Activated naive CD8-positive, alpha-beta T cell treated with anti-CD3 and anti-CD28 coated beads for 36 hours (primary cell): ENCODE data around the gene KIAA1755. TPM values are rescaled to one million over a fixed set of nuclear protein-coding genes. Genes with fewer than 3 reads are reported as not detected.
A peak's percentile ranks its signal among the peaks of the same experiment; 100 is the strongest.

Experiments
- DNase-seq: peaks from one replicate; pipeline ENCODE4 v3.0.0; 2021
- H3K27ac Mint-ChIP-seq: one replicate; pipeline ENCODE4 v1.8.0; 2022; ENCODE audit warnings: mild to moderate bottlenecking, moderate library complexity, mixed read lengths
- H3K27me3 Mint-ChIP-seq: one replicate; pipeline ENCODE4 v1.8.0; 2022; ENCODE audit warnings: mild to moderate bottlenecking, mixed read lengths
- H3K36me3 Mint-ChIP-seq: one replicate; pipeline ENCODE4 v1.8.0; 2021; ENCODE audit warnings: mild to moderate bottlenecking, mixed read lengths
- H3K4me1 Mint-ChIP-seq: one replicate; pipeline ENCODE4 v1.8.0; 2021; ENCODE audit warnings: mixed read lengths
- H3K4me3 Mint-ChIP-seq: one replicate; pipeline ENCODE4 v1.8.0; 2022; ENCODE audit warnings: mild to moderate bottlenecking, moderate library complexity, mixed read lengths
- H3K9me3 Mint-ChIP-seq: one replicate; pipeline ENCODE4 v1.8.0; 2022; ENCODE audit warnings: mixed read lengths
- total RNA-seq, 2 experiments: library from RNA; stranded (reverse); gene quantifications; one replicate each; pipeline ENCODE4 v1.2.3, GENCODE V29; 2021

KIAA1755 gene, protein sequence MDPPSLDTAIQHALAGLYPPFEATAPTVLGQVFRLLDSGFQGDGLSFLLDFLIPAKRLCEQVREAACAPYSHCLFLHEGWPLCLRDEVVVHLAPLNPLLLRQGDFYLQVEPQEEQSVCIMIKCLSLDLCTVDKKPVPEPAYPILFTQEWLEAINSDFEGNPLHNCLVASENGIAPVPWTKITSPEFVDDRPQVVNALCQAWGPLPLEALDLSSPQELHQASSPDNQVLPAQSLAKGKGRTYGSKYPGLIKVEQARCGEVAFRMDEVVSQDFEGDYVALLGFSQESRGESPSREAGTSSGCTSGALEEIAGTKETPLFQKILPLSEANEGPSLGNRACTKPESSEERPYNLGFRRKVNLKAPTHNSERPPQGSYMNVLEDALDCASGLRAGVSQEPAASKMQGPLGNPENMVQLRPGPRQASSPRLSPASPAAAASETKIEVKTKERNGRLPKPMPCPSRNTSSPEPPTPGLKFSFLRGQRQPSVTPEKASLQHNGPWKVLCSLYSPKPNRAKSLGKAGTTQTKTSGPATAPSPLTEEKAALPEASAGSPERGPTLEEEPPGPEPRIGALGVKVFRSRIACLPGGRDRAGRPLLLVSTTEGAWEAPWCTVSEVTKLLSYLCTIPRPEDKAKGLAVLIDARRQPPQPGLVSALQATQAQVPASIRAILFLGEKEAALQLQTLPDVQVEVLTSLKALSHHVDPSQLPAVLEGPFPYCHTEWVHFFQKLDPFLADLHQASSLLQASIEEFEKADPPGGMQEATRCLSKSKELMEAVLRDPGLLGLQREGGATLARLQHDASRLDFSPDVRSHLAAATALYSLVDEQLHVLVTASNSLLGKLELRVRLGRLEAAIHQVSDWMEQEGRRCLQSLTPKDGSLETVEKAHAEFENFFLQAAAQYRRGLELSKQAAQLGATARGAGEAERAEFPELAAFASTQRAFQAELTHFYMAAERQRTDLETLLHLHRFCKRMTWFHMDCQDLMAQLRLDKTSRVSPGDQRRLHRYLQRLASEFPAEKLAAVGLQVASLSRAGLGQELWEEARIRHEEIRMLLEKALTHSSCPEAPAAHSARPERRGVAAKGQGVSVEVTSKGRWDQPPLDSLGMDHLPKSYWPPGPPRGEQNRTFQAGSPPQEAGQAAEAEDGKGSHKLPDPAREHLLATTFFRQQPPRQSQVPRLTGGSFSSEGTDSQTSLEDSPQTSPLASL
- total RNA-seq = not detected

DNA sequence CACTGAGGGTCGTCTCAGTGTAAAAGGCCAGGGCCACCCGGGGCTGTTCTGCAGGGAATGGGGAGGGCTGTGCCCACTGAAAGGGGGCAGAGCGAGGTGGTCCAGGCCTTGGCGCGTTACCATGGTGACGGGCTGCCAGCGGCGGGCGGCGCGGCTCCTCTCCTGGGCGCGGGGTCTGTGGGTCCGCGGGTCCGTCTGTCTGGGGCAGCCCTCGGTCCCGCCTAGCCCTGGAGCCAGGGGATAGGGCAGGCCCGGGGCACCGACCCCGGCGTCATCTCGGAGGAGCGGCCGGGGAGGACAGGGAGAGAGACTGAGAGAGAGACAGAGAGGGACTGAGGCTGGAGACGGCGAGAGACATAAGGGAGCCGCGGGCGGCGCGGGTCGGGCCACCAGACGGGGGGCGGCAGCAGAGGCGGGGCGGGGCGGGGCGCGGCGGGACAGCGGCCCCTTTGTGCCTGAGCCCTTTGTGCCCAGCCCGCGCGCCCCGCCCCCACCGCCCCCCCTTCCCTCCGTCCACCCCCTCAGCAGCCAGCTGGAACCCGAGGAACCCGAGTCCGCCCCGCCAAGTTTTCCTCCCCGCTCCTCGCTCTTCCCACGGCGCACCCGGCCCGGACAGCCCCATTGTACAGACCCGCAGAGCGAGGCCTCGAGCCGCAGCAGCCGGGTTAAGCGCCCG lies at the start of gene KIAA1755:
Gene KIAA1755 (minus strand): TSS at position 358 of the 676 bp plus-strand sequence. CDS start 235 bp downstream, at position 123.
- Mint-ChIP-seq H3K36me3 (no peaks in the 10 kb centered on the region), H3K9me3 (no peaks in the 10 kb centered on the region), H3K27me3 (peaks cover 43% of the 10 kb centered on the region), H3K27ac (no peak within 1 kb of the TSS), H3K4me1 (no peaks in the 10 kb centered on the region), H3K4me3 (no peak within 1 kb of the TSS)
- no peak for DNase-seq

DNA sequence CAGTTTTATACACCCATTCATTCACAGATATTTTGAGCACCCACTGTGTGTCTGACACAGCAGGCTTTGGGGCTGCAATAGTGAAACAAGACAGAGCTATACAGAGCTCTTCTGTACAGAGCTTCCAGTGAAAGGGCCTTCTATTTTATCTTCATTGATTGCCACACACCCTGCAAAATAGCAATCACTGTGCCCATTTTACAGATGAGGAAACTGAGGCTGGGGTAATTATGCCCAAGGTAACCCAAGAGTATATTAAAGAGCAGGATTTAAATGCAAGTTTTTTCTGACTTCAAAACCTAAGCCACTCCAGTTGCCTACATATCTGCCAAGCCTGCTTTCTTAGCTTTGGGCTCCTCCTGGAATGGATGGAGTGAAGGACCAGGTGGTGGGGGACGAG lies 47.9 kb upstream of the KIAA1755 start:
- Mint-ChIP-seq H3K4me3 (no peak overlapping the region), H3K27me3 (peaks cover 52% of the 10 kb centered on the region), H3K9me3 (no peaks in the 10 kb centered on the region), H3K4me1 (peaks cover 19% of the 10 kb centered on the region), H3K36me3 (no peaks in the 10 kb centered on the region), H3K27ac (no peak overlapping the region)
- DNase-seq = no peak

DNA sequence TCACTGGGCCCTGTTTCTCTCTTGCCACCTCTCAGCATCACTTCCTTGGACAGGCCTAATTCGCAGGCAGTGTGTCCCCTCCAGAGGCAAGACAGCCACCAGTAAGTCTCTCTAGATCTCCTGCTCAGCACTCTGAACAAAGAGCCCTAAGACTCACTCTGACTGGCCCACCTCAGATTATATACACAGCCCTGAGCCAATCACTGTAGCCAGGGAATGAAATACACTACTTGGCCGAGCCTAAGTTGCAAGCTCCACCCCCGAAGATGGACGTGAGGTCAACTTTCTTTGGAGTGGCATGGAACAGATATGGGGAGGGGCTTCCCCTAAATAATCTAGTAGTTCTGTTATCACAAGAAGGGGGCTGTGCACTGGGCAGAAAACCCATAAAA lies 47.5 kb upstream of the KIAA1755 start:
- Mint-ChIP-seq H3K9me3 (no peaks in the 10 kb centered on the region), H3K4me3 (no peak overlapping the region), H3K36me3 (no peaks in the 10 kb centered on the region), H3K4me1 (peaks cover 22% of the 10 kb centered on the region), H3K27me3 (peaks cover 56% of the 10 kb centered on the region), H3K27ac (no peak overlapping the region)
- no peak for DNase-seq

DNA sequence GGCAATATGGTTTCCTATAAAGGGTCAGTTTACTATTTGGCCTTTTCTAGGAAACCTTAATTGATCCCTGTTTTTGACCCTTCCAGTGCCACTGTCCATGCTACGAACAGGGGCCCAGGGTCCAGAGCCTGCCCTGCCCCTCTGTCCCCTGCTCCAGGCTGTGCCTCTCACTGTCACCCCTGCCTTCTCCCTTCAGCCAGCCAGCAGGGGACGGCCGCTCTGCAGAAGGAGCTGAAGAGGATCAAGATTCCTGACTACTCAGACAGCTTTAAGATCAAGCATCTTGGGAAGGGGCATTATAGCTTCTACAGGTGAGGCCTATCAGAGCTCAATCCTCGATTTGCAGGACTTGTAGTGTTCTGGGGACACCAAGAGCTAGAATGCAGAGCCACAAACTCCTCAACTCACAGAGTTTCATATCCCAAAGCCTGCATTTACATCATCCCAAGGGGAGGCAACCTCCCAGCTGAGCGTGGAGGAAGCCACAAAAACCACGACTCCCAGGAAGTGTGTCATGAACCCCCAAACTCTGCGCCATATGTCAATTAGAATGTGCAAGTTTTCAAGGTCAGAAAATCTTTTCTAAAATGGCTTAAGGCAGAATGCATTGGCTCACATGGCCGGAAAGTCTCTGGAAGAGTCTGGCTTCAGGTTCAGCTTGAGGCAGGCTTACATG lies 47.0 kb upstream of the KIAA1755 start:
- no peak for DNase-seq
- Mint-ChIP-seq H3K27me3 (peaks cover 62% of the 10 kb centered on the region), H3K27ac (no peak overlapping the region), H3K4me3 (no peak overlapping the region), H3K4me1 (peaks cover 25% of the 10 kb centered on the region), H3K36me3 (no peaks in the 10 kb centered on the region), H3K9me3 (no peaks in the 10 kb centered on the region)

DNA sequence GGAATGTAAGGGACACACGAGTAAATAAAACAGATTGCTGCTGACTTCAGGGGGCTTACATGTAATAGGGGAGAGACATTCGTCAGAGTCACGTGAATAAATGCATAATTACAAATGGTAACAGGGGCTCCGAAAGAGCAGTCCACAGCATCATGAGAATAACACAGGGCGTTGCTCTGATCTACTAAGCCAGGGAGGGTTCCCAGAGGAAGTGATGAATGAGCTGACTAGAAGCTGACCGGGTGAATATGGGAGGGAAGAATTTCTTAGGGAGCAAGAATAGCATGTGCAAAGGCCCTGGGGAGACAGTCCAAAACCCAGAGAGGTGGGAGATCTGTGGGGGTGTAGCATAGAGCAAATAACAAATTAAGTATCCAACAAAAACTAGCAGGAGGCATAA lies 45.8 kb upstream of the KIAA1755 start:
- H3K4me1 Mint-ChIP-seq = peaks cover 25% of the 10 kb centered on the region
- no peak overlapping the region for H3K27ac Mint-ChIP-seq
- H3K9me3 Mint-ChIP-seq = no peaks in the 10 kb centered on the region
- H3K36me3 Mint-ChIP-seq = no peaks in the 10 kb centered on the region
- H3K4me3 Mint-ChIP-seq = no peak overlapping the region
- H3K27me3 Mint-ChIP-seq = peaks cover 70% of the 10 kb centered on the region
- DNase-seq = no peak

DNA sequence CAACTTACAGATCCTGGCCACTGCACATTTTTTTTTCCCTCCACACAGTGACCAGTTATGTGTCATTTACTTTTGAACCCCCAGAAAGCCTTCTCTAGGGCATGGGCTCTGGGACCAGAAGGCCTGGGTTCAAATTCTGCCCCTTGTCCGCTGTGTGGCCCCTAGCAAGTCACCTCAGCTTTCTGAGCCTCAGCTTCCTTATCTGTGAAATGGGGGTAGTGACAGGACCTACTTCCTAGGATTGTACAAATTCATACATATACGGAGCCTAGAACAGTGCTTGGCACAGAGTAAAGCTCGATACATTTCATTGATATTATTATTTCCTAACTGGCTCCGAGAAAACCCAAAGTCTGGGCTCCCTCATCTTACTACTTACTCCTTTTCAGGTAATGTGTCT lies 45.0 kb upstream of the KIAA1755 start:
- H3K27ac Mint-ChIP-seq = no peak overlapping the region
- DNase-seq = no peak
- H3K4me3 Mint-ChIP-seq = no peak overlapping the region
- H3K4me1 Mint-ChIP-seq = peaks cover 25% of the 10 kb centered on the region
- peaks cover 69% of the 10 kb centered on the region for H3K27me3 Mint-ChIP-seq
- no peaks in the 10 kb centered on the region for H3K9me3 Mint-ChIP-seq
- H3K36me3 Mint-ChIP-seq = no peaks in the 10 kb centered on the region

DNA sequence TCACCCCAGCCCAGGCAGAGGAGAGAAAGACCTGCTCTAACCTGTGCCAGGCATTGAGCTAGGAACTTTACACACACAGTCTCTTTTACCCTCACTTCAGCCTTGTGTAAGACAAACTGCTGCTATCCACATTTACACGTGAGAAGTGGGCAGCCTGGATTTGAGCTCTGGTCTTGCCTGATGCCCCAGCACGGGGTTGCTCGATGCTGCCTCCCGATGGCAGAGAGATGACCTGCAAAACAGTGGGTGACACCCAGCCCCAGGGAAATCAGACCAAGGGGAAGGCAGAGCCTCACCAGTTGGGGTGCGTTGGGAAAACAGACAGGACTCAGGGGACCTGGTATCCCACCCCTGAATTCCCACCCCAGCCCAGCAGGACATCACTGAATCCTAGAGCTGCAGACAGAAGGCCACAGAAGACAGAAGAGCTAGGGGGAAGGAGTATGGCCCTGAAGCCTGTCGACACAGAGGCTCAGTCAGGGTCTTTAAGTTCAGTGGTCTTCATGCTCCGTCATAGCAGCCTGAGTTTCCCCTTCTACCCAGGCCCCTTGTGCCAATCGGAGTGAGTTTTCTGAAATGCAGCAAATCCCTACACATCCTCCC lies 44.4 kb upstream of the KIAA1755 start:
- H3K36me3 Mint-ChIP-seq = no peaks in the 10 kb centered on the region
- peak overlapping the region; percentile 27 for H3K27ac Mint-ChIP-seq
- H3K9me3 Mint-ChIP-seq = no peaks in the 10 kb centered on the region
- peaks cover 72% of the 10 kb centered on the region for H3K27me3 Mint-ChIP-seq
- peak; percentile 17 for DNase-seq
- peaks cover 25% of the 10 kb centered on the region for H3K4me1 Mint-ChIP-seq
- no peak overlapping the region for H3K4me3 Mint-ChIP-seq

DNA sequence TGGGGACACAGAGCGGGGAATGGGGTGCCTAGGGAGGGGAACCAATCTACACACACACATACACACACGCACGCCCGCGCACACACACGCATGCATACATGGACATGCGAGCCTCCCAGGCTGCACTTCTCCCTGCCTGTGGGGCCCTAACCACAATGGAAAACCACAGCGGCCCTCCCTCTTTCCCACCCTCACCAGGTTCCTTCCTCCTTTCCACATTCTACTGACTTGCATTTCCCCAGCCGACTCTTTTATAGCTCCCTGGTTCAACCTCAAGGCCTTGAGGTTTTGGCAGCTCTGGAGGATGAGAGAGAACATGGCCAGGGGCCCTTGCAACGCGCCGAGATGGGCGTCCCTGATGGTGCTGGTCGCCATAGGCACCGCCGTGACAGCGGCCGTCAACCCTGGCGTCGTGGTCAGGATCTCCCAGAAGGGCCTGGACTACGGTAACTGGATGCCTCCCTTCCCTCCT lies 43.4 kb upstream of the KIAA1755 start, which contains the start of gene BPI:
Gene BPI (plus strand): TSS at position 249 of the 472 bp plus-strand sequence. CDS start 68 bp downstream, at position 317.
- H3K27me3 Mint-ChIP-seq = peaks cover 72% of the 10 kb centered on the region
- no peak within 1 kb of the TSS for H3K4me3 Mint-ChIP-seq
- no peaks in the 10 kb centered on the region for H3K9me3 Mint-ChIP-seq
- H3K4me1 Mint-ChIP-seq = peaks cover 25% of the 10 kb centered on the region
- no peaks in the 10 kb centered on the region for H3K36me3 Mint-ChIP-seq
- peak; percentile 5 for DNase-seq
- H3K27ac Mint-ChIP-seq = peak within 1 kb of the TSS; percentile 27

DNA sequence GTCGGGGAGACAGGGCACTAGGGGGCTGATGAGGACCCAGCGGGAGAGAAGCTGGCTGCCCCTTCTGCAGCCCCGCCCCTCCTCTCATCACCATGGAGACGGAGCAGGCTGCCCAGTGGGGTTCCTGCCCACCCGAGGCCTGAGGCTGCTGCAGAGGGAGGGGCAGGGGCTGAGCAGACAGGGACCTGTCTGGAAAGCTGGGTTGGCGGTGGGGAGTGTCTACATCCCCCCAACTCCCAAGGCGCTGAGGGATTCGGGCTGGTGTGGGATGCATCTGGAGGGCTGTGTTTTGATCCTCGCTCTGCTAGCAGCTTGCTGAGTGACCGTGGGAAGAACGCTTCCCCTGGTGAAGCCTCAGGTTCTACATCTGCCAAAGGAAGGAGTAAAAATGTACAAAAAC lies 42.3 kb upstream of the KIAA1755 start:
- Mint-ChIP-seq H3K4me1 (peaks cover 25% of the 10 kb centered on the region), H3K27me3 (peaks cover 72% of the 10 kb centered on the region), H3K27ac (no peak overlapping the region), H3K4me3 (no peak overlapping the region), H3K36me3 (no peaks in the 10 kb centered on the region), H3K9me3 (no peaks in the 10 kb centered on the region)
- DNase-seq = no peak

DNA sequence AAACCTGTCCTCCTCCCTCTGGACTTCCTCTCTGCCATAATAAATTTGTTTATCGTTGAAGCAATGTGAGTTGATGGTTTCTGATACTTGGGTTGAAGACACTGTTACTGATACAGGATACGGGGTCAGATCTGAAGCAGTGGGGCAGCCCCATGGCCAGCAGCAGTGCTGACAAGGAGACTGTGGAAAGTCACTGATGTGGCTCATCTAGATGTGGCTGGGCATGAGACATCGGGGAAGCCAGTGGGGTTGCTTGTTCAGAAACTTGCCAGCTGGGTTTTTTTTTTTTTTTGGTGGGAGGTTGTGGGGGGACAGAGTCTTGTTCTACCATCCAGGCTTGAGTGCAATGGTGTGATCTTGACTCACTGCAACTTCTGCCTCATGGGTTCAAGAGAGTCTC lies 40.8 kb upstream of the KIAA1755 start:
- Mint-ChIP-seq H3K4me1 (peaks cover 22% of the 10 kb centered on the region), H3K27ac (no peak overlapping the region), H3K36me3 (no peaks in the 10 kb centered on the region), H3K4me3 (no peak overlapping the region), H3K27me3 (peaks cover 63% of the 10 kb centered on the region), H3K9me3 (no peaks in the 10 kb centered on the region)
- DNase-seq = no peak

DNA sequence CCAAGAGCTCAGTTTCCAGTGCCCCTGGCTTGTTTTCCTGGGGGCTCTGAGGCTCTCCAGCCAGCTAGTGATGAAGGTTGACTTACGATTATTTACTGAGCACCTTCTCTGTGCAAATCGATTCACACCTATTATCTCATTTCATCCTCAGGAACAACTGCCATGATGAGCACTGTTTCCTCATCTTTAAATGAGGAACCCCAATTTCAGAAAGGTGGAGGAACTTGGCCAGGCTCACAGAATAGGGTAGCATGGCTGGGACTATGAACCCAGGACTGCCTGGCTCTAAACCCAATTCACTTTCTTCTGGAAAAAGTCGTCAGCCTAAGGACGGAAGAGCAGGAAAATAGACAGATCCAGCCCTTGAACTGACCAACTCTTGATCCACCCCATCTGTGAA lies 39.9 kb upstream of the KIAA1755 start:
- Mint-ChIP-seq H3K4me3 (no peak overlapping the region), H3K27ac (no peak overlapping the region), H3K27me3 (peaks cover 54% of the 10 kb centered on the region), H3K4me1 (peaks cover 22% of the 10 kb centered on the region), H3K36me3 (no peaks in the 10 kb centered on the region), H3K9me3 (no peaks in the 10 kb centered on the region)
- DNase-seq = no peak

DNA sequence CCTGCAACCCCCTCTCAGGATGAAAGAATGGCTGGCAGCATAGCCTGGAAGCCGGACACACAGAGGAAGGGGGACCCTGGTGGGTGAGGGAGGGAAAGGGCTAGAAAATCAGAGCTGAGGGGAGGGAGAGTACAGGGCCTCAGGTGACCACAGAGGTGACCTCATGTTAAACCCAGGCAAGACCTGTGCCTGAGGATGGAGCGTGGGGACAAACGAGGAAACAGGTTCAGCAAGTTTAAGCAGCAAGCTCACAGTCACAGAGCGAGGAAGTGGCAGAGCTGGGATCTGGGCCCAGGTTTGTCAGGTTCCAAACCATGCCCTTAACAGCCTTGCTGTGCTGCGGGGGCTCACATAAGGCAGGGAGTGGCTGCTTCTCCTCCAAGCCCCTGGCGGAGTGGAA lies 39.4 kb upstream of the KIAA1755 start:
- Mint-ChIP-seq H3K27ac (no peak overlapping the region), H3K36me3 (no peaks in the 10 kb centered on the region), H3K4me1 (peaks cover 21% of the 10 kb centered on the region), H3K9me3 (no peaks in the 10 kb centered on the region), H3K27me3 (peaks cover 49% of the 10 kb centered on the region), H3K4me3 (no peak overlapping the region)
- no peak for DNase-seq

DNA sequence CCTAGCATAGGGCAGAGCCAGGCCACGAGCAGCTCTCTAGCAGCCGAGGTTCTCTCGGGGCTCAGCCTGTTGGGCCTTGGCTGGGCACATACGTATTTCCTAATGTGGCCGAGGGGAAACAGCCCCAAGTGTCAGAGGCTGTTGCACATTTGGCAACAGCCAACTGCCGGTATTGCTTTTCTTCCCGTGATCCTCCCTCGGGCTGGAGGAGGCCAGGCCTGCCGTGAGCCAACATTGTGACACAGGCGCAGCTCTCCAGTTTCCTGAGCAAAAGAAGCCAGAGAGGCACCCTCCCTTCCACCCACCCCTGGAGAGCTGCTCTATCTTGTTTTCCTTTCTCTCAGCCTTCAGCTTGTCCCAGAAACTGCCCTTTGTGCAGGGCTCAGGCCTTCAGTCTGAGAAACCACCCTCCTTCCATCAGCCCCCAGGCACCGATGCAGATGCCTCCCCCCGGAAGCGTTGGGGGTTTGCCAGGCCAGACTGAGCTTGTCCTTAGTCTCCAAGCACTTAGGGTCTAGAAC lies 38.3 kb upstream of the KIAA1755 start:
- peaks cover 10% of the 10 kb centered on the region for H3K4me1 Mint-ChIP-seq
- no peaks in the 10 kb centered on the region for H3K36me3 Mint-ChIP-seq
- DNase-seq = no peak
- H3K4me3 Mint-ChIP-seq = no peak overlapping the region
- peaks cover 38% of the 10 kb centered on the region for H3K27me3 Mint-ChIP-seq
- no peaks in the 10 kb centered on the region for H3K9me3 Mint-ChIP-seq
- H3K27ac Mint-ChIP-seq = no peak overlapping the region
